Activated CD8-positive, alpha-beta memory T cell treated with anti-CD3 and anti-CD28 coated beads, Interleukin-2, amount 50 U/mL, for 4 hours (primary cell): Measurements from ENCODE around the gene RPN1.

Experiments
- DNase-seq: peaks from one replicate; pipeline ENCODE4 v3.0.0-alpha.2; 2020

Gene RPN1

DNA sequence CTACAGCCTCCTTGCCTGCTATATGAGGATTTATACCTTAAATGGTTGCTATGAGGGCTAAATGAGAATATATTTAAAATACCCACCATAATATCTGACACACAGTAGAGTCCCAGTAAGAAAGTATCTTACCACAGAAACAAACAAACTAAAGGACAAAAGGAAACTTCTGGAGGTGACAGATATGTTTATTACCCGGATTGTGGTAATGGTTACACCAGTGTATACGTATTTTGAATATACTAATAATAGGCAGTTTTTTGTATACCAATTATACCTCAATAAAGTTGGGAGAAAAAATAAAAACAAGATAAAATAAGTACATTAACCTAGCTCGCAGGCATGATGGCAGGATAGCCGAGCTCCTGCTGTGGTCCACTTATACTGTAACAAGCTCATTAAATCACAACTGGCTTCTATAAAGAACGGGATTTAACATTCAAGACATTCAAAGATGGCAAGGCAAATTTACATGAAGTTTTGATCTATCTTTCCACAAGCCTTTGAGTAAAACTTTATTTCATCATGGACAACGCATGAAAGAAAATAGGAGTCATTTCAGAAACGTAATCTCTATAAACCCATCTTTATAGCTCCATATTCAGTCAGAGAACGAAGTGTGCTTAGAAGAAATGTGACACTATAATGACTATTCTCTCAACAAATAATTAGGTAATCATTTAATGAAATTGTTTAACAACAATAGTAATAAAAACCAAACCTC lies 1.5 kb downstream of the RPN1 start:
- no peak for DNase-seq

DNA sequence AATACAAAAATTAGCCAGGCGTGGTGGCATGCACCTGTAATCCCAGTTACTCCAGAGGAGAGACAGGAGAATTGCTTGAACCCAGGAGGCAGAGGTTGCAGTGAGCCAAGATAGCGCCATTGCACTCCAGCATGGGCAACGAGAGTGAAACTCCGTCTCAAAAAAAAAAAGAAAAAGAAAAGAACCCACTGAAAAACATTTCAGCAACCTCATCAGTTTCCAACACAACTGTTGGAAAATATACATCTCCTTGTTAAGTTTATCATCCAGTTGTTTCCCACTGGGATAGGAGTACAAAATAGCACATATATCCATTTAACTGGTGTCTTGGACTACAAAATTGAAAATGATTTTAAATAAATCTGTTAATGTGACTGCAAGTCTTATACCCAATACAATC lies 2.2 kb downstream of the RPN1 start:
- DNase-seq, result no peak

DNA sequence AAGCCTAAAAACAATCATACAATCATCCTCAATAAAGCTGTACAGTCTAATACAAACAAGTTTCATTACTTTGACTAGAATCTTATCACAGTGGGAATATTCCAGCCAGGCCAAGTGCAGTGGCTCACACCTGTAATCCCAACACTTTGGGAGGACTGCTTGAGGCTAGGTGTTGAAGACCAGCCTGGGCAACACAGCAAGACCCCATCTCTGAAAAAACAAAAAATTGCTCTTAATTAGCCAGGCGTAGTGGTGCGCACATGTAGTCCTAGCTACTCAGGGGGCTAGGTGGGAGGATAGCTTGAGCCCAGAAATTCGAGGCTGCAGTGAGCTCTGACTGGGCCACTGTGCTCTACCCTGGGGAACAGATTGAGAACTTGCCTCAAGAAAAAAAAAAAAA lies 3.3 kb downstream of the RPN1 start:
- DNase-seq, result no peak

DNA sequence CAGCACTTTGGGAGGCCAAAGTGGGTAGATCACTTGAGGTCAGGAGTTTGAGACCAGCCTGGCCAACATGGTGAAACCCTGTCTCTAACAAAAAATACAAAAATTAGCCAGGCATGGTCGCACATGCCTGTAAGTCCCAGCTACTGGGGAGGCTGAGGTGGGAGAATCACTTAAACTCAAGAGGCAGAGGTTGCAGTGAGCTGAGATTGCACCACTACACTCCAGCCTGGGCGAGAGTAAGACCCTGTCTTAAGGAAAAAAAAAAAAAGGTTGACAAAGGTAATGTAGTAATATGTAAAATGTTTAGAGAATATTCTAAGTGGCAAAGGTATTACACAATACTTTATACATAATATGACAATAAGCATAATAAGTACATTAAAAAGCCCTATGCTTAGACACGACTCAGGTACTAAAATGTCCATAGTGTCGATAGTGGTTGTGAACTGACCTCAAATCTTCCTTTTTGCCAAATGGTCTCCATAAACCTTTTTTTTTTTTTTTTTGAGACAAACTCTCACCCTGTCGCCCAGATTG lies 16.5 kb downstream of the RPN1 start:
- no peak for DNase-seq

DNA sequence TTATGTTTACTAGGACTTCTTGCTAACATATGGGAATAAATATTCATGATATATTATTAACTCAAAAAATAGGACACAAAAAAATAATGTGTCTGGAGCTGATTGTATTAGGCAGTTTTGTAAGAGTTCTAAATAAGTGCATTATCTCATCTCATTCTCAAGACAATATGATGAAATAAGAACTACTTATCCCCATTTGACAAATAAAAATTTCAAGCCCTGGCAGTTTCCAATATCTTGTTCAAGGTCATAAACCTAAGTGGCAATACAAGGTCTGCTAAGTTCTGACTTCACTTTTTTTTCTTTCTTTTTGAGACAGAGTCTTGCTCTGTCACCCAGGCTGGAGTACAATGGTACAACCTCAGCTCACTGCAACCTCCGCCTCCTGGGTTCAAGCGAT lies 18.3 kb downstream of the RPN1 start:
- no peak for DNase-seq

DNA sequence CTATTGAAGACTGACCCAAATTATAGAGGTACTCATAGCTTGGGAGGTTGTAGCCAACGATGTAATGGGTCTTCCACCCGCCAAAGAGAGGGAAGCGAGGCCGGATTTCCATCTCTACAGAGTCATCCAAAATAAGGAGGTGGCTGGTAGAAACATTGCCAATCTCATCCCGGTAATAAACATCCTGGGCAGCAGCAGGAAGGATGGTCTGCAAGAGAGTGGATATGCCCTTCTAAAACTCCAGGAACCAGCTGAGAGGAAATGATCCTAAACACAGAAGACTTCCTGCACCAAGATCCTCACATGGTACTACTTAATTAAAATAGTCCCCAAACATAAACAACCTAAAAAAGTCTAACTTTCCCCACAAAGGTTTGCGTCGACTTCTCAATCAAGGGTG lies 20.7 kb downstream of the RPN1 start:
- no peak for DNase-seq

DNA sequence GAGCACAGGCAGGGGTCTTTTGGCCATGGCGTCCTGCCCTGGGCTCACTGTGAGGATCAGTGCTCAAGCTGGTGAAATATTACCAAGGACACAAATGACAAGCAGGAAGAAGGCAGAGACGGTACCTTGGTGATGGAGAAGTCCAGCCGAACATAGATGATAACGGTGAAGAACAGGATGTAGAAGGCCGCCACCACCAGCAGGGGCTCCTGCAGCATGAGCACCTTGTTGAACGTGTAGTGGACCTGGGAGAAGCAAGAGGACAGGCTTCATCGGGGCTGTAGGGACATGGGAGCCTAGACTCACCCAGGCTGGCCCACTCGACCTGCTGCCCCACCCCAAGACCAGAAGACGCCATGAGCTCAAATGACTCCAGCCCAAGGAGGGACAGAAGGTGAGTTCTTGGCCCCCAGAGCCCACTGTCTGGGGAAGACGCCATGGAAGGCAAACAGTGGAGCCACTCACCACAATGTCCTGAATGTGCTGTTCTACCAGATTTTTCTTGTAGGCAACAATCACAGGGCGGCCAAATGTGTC lies 25.1 kb downstream of the RPN1 start:
- no peak for DNase-seq

DNA sequence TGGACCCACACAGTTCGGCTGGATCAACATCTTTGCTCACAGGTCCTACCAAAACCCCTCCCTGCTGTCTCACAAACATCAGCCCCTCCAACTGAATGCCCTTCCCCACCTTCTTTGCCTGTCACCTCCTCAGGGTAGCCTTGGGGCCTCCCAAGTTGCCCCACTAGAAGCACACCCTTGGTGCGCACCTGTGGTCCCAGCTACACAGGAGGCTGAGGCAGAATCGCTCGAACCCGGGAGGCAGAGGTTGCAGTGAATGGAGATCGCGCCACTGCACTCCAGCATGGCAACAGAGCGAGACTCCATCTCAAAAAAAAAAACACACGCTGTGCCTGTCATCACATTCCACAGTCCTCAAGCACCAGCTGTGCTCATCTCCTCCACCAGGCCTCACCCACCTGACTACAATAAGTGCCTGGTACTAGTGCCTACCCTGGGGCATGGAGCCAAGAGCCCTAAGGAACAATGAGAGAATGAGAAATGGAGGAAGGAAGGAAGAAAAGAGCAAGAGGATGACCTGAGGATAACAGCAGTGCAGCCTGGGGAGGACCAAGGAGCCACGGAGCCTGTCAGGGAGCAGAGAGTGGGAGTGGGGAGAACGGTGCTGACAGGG lies 26.0 kb downstream of the RPN1 start:
- no peak for DNase-seq

DNA sequence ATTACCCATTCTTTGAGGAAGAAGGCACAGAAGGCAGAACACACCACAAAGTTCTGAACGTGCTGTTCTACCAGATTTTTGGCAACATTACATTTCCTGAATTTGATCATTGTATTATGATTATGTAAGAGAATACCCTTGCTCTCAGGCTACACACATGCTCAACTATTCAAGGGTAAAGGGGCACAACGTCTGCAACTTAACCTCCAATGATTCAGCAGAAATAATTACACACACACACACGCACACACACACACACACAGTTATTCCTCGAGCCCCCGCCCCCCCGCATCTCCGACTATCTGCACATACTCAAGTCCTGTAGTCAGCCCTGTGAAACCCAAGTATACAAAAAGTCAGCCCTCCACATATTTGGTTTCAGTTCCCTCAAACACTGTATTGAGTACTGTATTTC lies 26.8 kb downstream of the RPN1 start:
- no peak for DNase-seq

DNA sequence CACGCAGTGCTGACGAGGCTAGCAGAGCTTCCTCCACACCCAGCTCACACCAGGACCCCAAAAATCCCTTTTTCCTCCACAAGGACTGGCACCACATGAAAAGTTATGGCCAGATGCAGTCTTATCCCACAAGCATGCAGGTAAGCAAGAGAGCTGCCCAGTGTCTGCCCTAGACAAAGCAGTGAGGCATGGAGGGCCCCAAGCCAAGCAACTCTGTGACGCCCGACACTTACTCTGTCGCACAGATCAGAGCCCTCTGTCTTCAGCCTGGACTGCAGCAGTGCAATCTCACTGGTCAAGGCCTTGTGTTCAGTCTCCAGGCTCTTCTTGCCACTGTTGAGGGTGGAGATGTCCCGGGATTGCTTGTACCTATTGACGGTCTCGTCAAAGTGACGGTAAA lies 28.7 kb downstream of the RPN1 start:
- DNase-seq, result no peak

DNA sequence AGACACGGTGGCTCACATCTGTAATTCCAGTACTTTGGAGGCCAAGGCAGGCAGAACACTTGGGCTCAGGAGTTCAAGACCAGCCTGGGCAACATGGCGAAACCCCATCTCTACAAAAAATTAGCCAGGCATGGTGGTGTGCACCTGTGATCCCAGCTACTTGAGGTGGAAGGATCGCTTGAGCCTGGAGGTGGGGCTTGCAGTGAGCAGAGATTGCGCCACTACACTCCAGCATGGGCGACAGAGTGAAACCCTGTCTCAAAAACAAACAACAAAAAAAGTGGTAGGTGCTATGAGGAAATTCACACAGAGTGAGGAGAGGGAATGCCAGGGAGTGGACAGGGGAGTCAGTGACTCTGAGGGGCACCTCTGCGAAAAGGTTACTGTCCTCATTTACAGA lies 29.4 kb downstream of the RPN1 start:
- DNase-seq, result no peak

DNA sequence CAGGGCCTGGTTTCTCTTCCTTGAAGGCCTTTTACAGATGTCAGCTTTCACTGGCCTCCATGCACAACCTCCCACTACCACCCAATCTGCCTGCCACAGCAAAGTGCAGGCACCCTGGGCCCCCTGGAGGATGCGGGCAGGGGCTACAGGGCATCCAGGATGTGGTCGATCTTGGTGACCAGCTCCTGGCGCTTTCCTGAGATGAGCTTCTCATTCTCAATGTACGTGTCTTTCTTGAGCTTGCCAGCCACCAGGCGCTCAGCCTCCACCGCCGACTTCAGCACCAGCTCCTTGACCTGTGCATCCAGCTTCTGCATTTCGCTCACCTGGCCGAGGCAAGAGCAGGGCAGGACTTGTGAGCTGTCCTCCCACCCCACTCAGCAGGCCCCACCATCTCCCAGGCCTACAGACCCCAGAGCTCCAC lies 30.3 kb downstream of the RPN1 start:
- DNase-seq, result no peak

DNA sequence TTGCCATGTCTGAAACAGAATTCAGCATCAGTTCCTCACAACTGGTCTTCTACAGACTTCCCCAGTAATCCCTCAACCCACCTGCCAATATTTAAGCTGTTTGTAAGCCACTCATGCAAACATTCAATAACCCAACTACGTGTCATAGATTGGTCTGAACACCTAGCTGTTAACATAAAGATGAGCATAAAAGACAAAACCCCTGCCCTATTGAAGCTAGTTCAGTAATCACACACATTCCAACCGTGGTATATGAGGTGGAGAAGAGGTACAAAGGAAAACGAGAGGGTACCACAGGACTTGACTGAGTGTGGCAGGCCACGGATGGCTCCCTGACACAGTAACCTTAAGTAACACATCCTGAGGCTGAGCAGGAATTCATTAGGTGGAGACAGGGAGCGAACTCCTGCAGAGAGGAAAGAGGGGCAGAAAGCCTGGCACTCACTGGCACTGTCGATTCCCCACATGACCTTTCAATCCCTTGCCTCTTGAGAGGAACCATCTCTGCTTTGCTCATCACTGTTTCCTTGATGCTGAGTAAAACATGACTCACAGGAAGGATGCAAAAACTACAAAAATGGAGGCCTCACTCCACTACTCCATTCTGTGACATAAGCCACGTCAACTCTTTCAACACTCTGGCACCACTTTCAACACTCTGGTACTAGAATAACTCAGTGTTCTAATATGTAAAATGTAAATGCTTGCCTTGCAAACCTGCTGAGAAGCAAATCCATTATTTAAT lies 31.3 kb downstream of the RPN1 start:
- DNase-seq, result no peak

DNA sequence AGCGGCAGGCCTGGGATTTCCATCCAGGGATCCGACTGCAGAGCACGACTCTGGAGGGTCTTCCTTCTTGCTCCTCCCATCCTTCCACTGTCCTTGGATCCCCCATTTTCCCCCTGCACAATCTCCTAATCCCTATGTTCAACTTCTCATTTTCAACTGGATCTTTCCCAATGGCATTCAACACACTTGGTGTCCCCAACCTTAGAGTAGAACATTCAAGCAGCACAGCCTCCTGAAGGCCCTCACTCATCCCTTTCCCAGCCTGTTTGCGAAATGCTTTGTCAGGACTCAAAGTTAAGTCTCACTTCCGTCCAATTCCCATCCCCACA lies 32.3 kb downstream of the RPN1 start:
- DNase-seq, result no peak

DNA sequence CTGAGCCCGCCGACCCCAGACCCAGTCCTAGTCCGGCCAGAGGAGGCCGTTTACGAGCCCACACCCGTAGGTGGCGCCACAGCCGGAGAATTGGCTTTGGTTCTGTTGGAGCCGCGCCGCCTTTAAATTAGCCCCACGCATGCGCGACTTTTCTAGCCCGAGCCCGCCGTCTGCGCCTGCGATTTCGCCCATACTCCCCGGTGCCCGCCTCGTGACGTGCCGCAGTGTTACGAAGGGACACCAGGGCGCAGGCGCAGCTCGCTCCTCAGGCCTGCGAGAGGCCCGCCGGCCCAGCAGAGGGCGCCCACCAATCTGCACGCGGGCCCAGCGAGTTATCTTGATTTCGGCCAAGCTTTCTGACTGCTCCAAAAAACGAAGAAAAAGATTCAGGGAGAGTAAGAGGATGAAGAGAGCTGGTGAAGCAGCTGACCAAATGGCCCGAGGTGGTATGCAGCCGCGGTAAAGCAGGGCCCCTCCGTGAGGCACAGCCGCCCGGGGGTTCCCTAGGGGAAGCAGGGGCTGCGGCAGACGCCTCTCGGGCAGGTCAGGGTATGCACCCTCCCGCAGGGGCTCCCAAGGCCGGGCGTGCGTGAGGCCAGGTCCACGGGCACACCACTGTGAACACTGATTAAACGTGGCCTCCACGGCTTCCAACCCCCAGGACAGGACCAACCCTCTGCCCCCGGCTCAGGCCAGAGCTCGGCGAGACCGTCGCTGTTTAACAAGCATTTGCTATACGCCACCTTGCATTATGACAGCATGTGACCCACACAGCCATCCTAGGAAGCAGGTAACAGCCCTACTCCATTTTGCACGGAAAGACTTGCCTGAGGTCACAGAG lies 32.8 kb downstream of the RPN1 start:
- peak; percentile 95 for DNase-seq

DNA sequence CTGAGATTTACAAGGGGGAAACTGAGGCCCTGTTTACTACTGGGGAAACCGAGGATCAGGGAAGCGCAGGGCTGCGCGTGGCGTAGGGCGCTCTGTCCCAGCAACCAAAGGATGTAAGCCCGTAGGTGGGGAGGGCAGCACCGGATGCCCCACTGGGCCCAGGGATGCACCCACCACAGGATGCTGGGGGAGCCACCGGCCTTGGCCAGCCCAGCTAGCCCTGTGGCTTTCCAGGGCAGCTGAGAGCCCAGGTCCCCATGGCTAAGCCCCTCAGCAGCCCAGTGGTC lies 33.4 kb downstream of the RPN1 start:
- DNase-seq, result no peak

DNA sequence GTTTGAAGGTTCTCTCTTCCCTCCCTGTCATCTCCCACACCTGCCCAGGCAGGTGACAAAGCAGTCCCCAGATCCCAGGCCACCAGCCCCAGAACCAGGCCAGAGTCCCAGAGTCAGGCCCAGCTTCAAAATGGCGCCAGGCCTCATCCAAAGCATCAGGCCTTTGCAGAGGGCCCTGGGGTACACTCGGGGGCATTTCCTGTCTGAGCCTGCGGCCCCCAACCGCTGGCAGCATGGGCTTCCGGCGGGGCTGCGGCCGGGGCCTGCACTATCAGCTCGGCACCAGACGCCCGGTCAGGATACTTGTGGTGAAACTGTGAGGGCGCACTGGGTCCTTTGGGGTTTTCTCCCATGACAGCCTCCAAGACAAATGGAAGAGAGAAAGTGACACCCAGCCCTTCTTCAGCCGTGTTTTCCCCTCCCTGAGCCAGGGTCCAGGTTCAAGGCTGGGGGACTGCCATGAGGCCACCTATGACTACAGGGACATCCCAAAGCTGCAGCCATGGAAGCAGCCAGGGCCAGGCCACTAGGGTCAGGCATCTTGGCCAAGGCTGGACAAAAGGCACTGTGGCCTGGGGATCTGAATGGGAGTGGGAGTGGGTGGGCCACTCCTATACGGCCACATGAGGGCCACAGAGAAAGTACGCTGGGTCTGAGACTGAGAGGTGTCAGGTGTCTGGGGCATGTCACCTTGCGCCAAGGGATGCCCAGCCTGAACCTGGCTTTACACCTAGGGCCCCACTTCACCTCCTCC lies 33.9 kb downstream of the RPN1 start:
- no peak for DNase-seq

DNA sequence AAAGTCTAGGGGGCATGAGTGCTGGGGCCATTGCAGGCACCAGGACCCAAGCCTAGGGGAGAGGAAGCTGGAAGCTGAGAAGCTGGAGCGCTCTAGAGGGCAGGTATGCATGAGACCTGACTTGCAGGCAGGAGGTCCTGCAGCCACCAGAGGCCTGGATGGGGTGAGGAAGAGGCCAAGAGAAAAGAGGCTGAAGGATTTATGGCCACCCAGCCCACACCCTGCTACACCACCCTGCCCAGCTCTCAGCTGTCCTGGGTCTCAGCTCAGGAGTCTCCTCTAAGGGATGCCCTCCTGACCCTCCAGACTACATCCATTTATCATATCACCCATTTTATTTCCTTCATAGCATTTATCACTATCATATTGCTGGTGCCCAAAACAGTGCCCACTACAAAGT lies 36.5 kb downstream of the RPN1 start:
- DNase-seq, result no peak

DNA sequence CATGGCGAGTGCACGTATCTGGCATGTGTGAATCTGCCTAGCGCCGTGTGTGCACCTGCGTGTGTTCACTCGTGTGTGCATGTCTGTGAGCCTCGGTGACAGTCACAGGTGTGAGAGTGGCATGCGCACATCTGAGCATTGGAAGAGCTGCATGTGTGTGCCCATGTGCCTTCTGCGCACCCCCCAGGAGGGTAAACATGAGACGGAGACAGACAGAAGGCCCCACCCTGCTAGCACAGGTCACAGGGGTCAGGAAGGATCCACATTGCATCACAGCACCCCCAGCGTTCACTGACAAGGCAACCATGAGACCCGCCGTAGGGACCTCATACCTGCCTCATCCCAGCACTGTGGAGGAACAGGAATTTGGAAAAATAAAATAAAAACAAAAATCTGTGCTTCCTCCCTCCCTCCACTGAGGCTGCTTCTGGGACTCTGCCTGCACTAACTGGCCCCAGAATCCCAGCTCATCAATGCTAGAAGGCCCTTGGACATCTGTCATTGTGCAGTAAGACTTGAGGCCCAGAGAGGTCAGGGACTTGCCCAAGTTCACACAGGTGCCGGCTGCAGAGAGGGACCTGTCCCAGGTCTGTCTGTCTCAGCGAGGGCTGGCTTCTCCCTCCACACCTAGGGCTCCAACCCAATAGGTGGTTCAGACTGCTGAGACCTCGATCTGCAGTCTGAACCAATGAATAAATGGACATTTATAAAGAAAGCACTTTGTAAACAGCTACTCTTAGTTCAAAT lies 37.4 kb downstream of the RPN1 start:
- no peak for DNase-seq

DNA sequence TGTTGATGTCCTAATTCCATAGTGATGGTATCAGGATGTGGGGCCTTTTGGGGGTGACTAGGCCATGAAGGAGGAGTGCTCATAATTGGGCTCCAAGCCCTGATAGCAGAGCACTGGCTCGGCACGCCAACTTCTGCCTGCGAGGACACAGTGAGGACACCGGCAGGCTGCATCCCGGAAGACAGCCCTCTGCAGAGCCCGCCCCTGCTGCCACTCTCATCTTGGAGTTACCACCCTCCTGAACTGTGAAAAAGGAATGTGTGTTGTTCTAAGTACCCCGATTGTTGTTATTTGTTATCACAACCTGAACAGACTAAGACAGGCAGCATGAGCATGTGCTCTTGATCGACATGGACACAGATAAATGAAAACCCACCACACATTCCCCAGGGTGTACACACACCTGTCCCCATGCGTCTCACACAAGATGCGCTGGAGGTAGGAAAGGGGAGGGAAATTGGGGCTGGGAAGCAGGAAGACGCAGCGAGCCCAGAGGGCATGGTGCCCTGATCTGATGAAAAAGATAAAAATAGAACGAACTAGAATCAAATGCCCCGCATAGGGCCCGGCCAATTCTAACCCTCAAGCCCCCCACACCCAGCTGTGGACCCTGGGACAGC lies 40.1 kb downstream of the RPN1 start:
- DNase-seq, result no peak

DNA sequence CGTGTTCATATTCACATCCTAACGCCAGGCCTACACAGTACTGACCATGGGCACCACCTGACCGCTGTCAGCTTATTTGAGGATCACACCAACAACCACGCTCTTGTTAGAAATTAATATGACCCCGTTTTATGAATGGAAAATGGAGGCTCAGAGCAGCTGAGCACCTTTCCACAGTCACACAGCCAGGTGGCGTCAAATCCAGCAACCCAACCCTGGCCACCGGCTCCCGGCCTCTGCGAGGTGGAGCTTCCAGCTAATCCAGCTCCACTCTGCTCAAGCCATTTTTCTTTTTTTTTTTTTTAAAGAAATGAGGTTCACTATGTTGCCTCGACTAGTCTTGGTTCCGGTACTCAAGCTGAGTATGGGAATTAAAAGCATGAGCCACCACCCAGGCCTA lies 41.3 kb downstream of the RPN1 start:
- no peak for DNase-seq
